K562 (cell line): ENCODE measurements around the gene EXOC6. TPM values are rescaled to one million over a fixed set of nuclear protein-coding genes. Genes with fewer than 3 reads are reported as not detected.

ENCODE experiments used
- CAMTA2 ChIP-seq: fragments of 250-450 bp; sonication (Bioruptor Pico); conservative IDR thresholded peaks from 2 replicates; pipeline ENCODE4 v1.5.1; 2022
- CBX5 ChIP-seq: IDR thresholded peaks from 2 replicates; pipeline ENCODE4 v1.6.1; 2014; ENCODE audit warnings: low read depth, borderline replicate concordance
- DLX4 ChIP-seq: fragments of 250-450 bp; sonication (Bioruptor Pico); IDR thresholded peaks from 2 replicates; pipeline ENCODE4 v1.6.1; 2021; ENCODE audit warnings: mild to moderate bottlenecking
- JUNB ChIP-seq: fragments of 450-650 bp; formaldehyde crosslinking; conservative IDR thresholded peaks from 2 replicates; pipeline ENCODE4 v1.4.0; 2020; ENCODE audit warnings: mild to moderate bottlenecking
- MIER1 ChIP-seq: fragments of 450-650 bp; IDR thresholded peaks from 2 replicates; pipeline ENCODE4 v1.6.1; 2016; ENCODE audit warnings: antibody characterized with exemption, mild to moderate bottlenecking, low read depth
- NCOA4 ChIP-seq: fragments of 450-650 bp; IDR thresholded peaks from 2 replicates; pipeline ENCODE4 v1.6.1; 2018; ENCODE audit warnings: mild to moderate bottlenecking; ENCODE audit not compliant: partially characterized antibody
- POLR3A ChIP-seq: IDR thresholded peaks from 2 replicates; pipeline ENCODE4 v1.6.1; 2011; ENCODE audit warnings: borderline replicate concordance, mild to moderate bottlenecking, moderate library complexity; ENCODE audit not compliant: insufficient read length, insufficient read depth; ENCODE audit errors: extremely low read depth
- ZNF311 ChIP-seq: fragments of 250-450 bp; sonication (Bioruptor Pico); IDR thresholded peaks from 2 replicates; pipeline ENCODE4 v1.4.0; 2020; ENCODE audit warnings: mild to moderate bottlenecking, moderate library complexity
- ZNF408 ChIP-seq: fragments of 250-450 bp; sonication (Bioruptor Pico); IDR thresholded peaks from 2 replicates; pipeline ENCODE4 v1.4.0; 2020; ENCODE audit warnings: low read depth, mild to moderate bottlenecking, moderate library complexity
- ZNF655 ChIP-seq: fragments of 250-450 bp; sonication (Bioruptor Pico); IDR thresholded peaks from 2 replicates; pipeline ENCODE4 v1.5.0; 2021
- polyA plus RNA-seq, 8 experiments: library from polyadenylated mRNA; depleted of rRNA in 4 of 8; stranded (reverse) in 5 of 8; unstranded in 3 of 8; fragments of >200 nt; fragmentation: Nextera tagmentation in 2 of 8; fragmentation: Illumina TruSeq in 1 of 8; extraction: Ambion mirVana in 2 of 8; extraction: Trizol in 1 of 8; gene quantifications; 2 replicates each; pipeline versions ENCODE4 v1.2.1 to v1.2.3, GENCODE V29; 2011 to 2014; ENCODE audit warnings: inconsistent platforms in 1 of 8, missing spikeins in 1 of 8
- total RNA-seq, 7 experiments: library from RNA; depleted of rRNA in 6 of 7; stranded (reverse); fragments of >200 nt in 6 of 7; fragmentation: Illumina TruSeq in 2 of 7; extraction: Trizol in 2 of 7; gene quantifications; 2 replicates each; pipeline versions ENCODE4 v1.2.1 to v1.2.3, GENCODE V29; 2011 to 2021; ENCODE audit warnings: low replicate concordance in 1 of 7
- TF ChIP-seq, protein P1 (sequence below), 2 experiments: fragments of 450-650 bp; IDR thresholded peaks; 2 replicates each; pipeline ENCODE4 v1.6.1; 2016; ENCODE audit warnings: mild to moderate bottlenecking in 2 of 2, borderline replicate concordance in 1 of 2, low read depth in 1 of 2, moderate library complexity in 1 of 2
- TF ChIP-seq, protein P2 (sequence below), 2 experiments: fragments of 200-800 bp in 1 of 2; sonication (Bioruptor generic) in 1 of 2; sonication (generic) in 1 of 2; formaldehyde crosslinking in 1 of 2; IDR thresholded peaks in 1 of 2; conservative IDR thresholded peaks in 1 of 2; 2 replicates each; pipeline versions ENCODE4 v1.5.0 to v1.6.1; 2016 to 2020; ENCODE audit warnings: missing compliant biosample characterization in 1 of 2, missing genetic modification characterization in 1 of 2, missing genetic modification reagents in 1 of 2
- TF ChIP-seq, protein P3 (sequence below): sonication (generic); formaldehyde crosslinking; IDR thresholded peaks from 2 replicates; pipeline ENCODE4 v1.8.0; 2022; ENCODE audit warnings: mild to moderate bottlenecking, missing genetic modification reagents

EXOC6 gene
- total and polyA plus RNA-seq, 9 of the 15 experiments (the other 6 are each of a cell fraction or from before 2014, with no cell fraction given): 13.9 to 42.8 (median 24.9) TPM

GRCh38 chr10:92829042-92829785 is 19.1 kb upstream of the EXOC6 start (continued):
- TF ChIP-seq, protein P1, sequence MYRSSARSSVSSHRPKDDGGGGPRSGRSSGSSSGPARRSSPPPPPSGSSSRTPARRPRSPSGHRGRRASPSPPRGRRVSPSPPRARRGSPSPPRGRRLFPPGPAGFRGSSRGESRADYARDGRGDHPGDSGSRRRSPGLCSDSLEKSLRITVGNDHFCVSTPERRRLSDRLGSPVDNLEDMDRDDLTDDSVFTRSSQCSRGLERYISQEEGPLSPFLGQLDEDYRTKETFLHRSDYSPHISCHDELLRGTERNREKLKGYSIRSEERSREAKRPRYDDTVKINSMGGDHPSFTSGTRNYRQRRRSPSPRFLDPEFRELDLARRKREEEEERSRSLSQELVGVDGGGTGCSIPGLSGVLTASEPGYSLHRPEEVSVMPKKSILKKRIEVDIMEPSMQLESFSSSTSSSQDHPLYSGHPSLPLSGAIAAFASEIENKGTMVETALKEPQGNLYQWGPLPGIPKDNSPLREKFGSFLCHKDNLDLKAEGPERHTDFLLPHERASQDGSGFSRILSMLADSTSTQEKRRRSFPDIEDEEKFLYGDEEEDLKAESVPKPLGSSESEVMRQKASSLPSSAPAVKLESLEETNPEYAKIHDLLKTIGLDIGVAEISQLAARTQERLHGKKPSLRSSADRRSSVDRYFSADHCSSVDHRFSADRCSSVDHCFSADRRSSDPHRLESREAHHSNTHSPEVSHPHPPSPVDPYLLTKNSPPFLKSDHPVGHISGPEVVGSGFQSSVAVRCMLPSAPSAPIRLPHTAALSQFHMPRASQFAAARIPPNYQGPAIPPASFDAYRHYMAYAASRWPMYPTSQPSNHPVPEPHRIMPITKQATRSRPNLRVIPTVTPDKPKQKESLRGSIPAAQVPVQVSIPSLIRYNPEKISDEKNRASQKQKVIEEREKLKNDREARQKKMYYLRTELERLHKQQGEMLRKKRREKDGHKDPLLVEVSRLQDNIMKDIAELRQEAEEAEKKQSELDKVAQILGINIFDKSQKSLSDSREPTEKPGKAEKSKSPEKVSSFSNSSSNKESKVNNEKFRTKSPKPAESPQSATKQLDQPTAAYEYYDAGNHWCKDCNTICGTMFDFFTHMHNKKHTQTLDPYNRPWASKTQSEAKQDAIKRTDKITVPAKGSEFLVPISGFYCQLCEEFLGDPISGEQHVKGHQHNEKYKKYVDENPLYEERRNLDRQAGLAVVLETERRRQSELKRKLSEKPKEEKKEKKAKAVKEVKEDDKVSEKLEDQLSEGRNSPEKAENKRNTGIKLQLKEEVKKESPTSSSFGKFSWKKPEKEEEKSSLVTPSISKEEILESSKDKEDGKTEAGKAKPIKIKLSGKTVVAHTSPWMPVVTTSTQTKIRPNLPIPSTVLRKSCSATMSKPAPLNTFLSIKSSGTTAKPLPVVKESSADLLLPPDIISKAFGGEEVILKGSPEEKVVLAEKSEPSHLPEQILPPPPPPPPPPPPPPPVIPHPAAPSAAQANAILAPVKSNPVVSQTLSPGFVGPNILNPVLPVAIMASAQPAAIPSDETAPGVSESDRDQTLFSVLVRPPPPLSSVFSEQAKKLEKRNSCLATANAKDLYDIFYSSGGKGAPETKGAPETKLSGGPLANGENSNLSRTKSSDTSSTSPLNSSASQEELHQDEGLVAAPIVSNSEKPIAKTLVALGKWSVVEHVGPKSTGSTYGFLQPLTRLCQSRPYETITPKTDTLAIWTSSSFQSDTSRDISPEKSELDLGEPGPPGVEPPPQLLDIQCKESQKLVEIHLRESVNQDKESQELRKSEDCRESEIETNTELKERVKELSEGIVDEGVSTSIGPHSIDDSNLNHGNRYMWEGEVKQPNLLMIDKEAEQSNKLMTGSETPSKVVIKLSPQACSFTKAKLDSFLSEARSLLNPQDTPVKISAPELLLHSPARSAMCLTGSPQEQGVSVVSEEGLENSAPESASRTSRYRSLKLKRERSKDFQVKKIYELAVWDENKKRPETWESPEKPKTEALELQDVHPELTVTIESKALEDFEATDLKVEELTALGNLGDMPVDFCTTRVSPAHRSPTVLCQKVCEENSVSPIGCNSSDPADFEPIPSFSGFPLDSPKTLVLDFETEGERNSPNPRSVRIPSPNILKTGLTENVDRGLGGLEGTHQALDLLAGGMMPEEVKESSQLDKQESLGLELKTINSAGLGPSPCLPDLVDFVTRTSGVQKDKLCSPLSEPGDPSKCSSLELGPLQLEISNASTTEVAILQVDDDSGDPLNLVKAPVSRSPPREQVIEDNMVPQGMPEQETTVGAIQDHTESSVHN (IDR thresholded peaks at IDR 0.05; ENCODE audit: borderline replicate concordance in 1 of 2, low read depth in 1 of 2): peak in 1 of 2 experiments; percentile 33; a peak in 1 of 4 replicates
- no peak for TF ChIP-seq ZNF655 (CRISPR knock-in tag)
- peak; percentile 63; the same call in 1 of the 2 replicates for TF ChIP-seq ZNF311 (CRISPR knock-in tag)
- TF ChIP-seq POLR3A: no peak
- no peak for TF ChIP-seq DLX4 (CRISPR knock-in tag)
- TF ChIP-seq MIER1: no peak
- TF ChIP-seq, protein P2, sequence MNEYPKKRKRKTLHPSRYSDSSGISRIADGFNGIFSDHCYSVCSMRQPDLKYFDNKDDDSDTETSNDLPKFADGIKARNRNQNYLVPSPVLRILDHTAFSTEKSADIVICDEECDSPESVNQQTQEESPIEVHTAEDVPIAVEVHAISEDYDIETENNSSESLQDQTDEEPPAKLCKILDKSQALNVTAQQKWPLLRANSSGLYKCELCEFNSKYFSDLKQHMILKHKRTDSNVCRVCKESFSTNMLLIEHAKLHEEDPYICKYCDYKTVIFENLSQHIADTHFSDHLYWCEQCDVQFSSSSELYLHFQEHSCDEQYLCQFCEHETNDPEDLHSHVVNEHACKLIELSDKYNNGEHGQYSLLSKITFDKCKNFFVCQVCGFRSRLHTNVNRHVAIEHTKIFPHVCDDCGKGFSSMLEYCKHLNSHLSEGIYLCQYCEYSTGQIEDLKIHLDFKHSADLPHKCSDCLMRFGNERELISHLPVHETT (CRISPR knock-in tag; conservative IDR thresholded peaks at IDR 0.05 in 1 of 2, IDR thresholded peaks at IDR 0.05 in 1 of 2): peak in 1 of 2 experiments; percentile 68; a peak in 2 of 4 replicates
- no peak for TF ChIP-seq NCOA4
- TF ChIP-seq JUNB: no peak
- TF ChIP-seq ZNF408 (CRISPR knock-in tag): no peak
- TF ChIP-seq, protein P3, sequence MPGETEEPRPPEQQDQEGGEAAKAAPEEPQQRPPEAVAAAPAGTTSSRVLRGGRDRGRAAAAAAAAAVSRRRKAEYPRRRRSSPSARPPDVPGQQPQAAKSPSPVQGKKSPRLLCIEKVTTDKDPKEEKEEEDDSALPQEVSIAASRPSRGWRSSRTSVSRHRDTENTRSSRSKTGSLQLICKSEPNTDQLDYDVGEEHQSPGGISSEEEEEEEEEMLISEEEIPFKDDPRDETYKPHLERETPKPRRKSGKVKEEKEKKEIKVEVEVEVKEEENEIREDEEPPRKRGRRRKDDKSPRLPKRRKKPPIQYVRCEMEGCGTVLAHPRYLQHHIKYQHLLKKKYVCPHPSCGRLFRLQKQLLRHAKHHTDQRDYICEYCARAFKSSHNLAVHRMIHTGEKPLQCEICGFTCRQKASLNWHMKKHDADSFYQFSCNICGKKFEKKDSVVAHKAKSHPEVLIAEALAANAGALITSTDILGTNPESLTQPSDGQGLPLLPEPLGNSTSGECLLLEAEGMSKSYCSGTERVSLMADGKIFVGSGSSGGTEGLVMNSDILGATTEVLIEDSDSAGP (CRISPR knock-in tag): no peak
- TF ChIP-seq CAMTA2: no peak
- TF ChIP-seq CBX5: no peak
